ENCODE results near the gene PRKCA.
"Not testable (repeated sequence)": the region's sequence is repeated elsewhere in the genome, so short reads cannot be mapped to it uniquely, and the experiment has no call there.

Gene PRKCA

GRCh38 chr17:66359351-66359750 lies 56.9 kb downstream of the PRKCA start:
- Histone ChIP-seq H3K14ac (ENCODE audit: low read length) (no peak overlapping the region), H3K4me2 (ENCODE audit: low read length) (no peak overlapping the region), H3K4me3 (ENCODE audit: low read depth, low read length) (no peak overlapping the region), H2BK5ac (ENCODE audit: low read depth, low read length, poor library complexity) (no peak overlapping the region), H3K9me3 (ENCODE audit: insufficient read depth, low read depth, low read length) (no peaks in the 10 kb centered on the region), H3K23ac (ENCODE audit: low read length) (no peak overlapping the region), H3K4me1 (ENCODE audit: control insufficient read depth in 1 of 2, insufficient read depth in 2 of 2, low read length in 2 of 2) (no peaks in the 10 kb centered on the region), H2AFZ (ENCODE audit: insufficient read depth, low read length, poor library complexity) (no peak overlapping the region), H3K4ac (ENCODE audit: low read depth, low read length) (no peak overlapping the region), H2BK12ac (ENCODE audit: low read length) (no peak overlapping the region), H3K36me3 (ENCODE audit: control insufficient read depth in 1 of 2, insufficient read depth in 2 of 2, low read length in 2 of 2) (no peaks in the 10 kb centered on the region), H2AK5ac (ENCODE audit: low read length) (no peak overlapping the region), H3K18ac (ENCODE audit: low read length) (no peak overlapping the region), H3K27me3 (ENCODE audit: insufficient read depth, low read length) (no peaks in the 10 kb centered on the region), H2BK120ac (ENCODE audit: insufficient read depth, low read length, poor library complexity) (no peak overlapping the region), H3K79me2 (ENCODE audit: control insufficient read depth, insufficient read depth, low read length, poor library complexity) (no peaks in the 10 kb centered on the region), H4K8ac (ENCODE audit: low read depth, low read length) (no peak overlapping the region), H3K27ac (ENCODE audit: low read depth, low read length) (no peak overlapping the region), H4K12ac (ENCODE audit: low read depth, low read length) (no peak overlapping the region), H4K91ac (ENCODE audit: low read depth, low read length) (no peak overlapping the region), H3K79me1 (ENCODE audit: low read length) (no peaks in the 10 kb centered on the region), H3K9ac (ENCODE audit: low read length) (no peak overlapping the region)
- no peak for DNase-seq
- WGBS (ENCODE audit: extremely low coverage, insufficient coverage, insufficient read length): no CpG with 5 or more reads among the region's 2 CpGs

GRCh38 chr17:66360961-66361565 lies 58.6 kb downstream of the PRKCA start:
- not testable (repeated sequence) for H3K27ac ChIP-seq (ENCODE audit: low read depth, low read length); H3K4me2 ChIP-seq (ENCODE audit: low read length); H3K79me2 ChIP-seq (ENCODE audit: control insufficient read depth, insufficient read depth, low read length, poor library complexity); H4K8ac ChIP-seq (ENCODE audit: low read depth, low read length); H4K12ac ChIP-seq (ENCODE audit: low read depth, low read length); H3K4ac ChIP-seq (ENCODE audit: low read depth, low read length); H3K79me1 ChIP-seq (ENCODE audit: low read length); H3K36me3 ChIP-seq (ENCODE audit: control insufficient read depth in 1 of 2, insufficient read depth in 2 of 2, low read length in 2 of 2); H3K18ac ChIP-seq (ENCODE audit: low read length); H3K14ac ChIP-seq (ENCODE audit: low read length); H4K91ac ChIP-seq (ENCODE audit: low read depth, low read length); H2BK120ac ChIP-seq (ENCODE audit: insufficient read depth, low read length, poor library complexity); H3K9ac ChIP-seq (ENCODE audit: low read length); H2BK12ac ChIP-seq (ENCODE audit: low read length); DNase-seq; H3K23ac ChIP-seq (ENCODE audit: low read length); H2AK5ac ChIP-seq (ENCODE audit: low read length); H3K9me3 ChIP-seq (ENCODE audit: insufficient read depth, low read depth, low read length); H3K4me1 ChIP-seq (ENCODE audit: control insufficient read depth in 1 of 2, insufficient read depth in 2 of 2, low read length in 2 of 2); H2BK5ac ChIP-seq (ENCODE audit: low read depth, low read length, poor library complexity); H2AFZ ChIP-seq (ENCODE audit: insufficient read depth, low read length, poor library complexity); H3K27me3 ChIP-seq (ENCODE audit: insufficient read depth, low read length); H3K4me3 ChIP-seq (ENCODE audit: low read depth, low read length)
- no CpG with 5 or more reads among the region's 12 CpGs for WGBS (ENCODE audit: extremely low coverage, insufficient coverage, insufficient read length)

- Histone ChIP-seq H3K9ac (ENCODE audit: low read length) (no peak overlapping the region), H2BK12ac (ENCODE audit: low read length) (no peak overlapping the region), H3K18ac (ENCODE audit: low read length) (no peak overlapping the region), H3K79me1 (ENCODE audit: low read length) (no peaks in the 10 kb centered on the region), H3K4me3 (ENCODE audit: low read depth, low read length) (no peak overlapping the region), H3K27me3 (ENCODE audit: insufficient read depth, low read length) (no peaks in the 10 kb centered on the region), H3K9me3 (ENCODE audit: insufficient read depth, low read depth, low read length) (no peaks in the 10 kb centered on the region), H3K4me2 (ENCODE audit: low read length) (no peak overlapping the region), H4K12ac (ENCODE audit: low read depth, low read length) (no peak overlapping the region), H4K91ac (ENCODE audit: low read depth, low read length) (no peak overlapping the region), H2BK120ac (ENCODE audit: insufficient read depth, low read length, poor library complexity) (no peak overlapping the region), H2BK5ac (ENCODE audit: low read depth, low read length, poor library complexity) (no peak overlapping the region), H2AK5ac (ENCODE audit: low read length) (no peak overlapping the region), H3K27ac (ENCODE audit: low read depth, low read length) (no peak overlapping the region), H3K79me2 (ENCODE audit: control insufficient read depth, insufficient read depth, low read length, poor library complexity) (no peaks in the 10 kb centered on the region), H3K36me3 (ENCODE audit: control insufficient read depth in 1 of 2, insufficient read depth in 2 of 2, low read length in 2 of 2) (no peaks in the 10 kb centered on the region), H4K8ac (ENCODE audit: low read depth, low read length) (no peak overlapping the region), H3K14ac (ENCODE audit: low read length) (no peak overlapping the region), H3K23ac (ENCODE audit: low read length) (no peak overlapping the region), H2AFZ (ENCODE audit: insufficient read depth, low read length, poor library complexity) (no peak overlapping the region), H3K4me1 (ENCODE audit: control insufficient read depth in 1 of 2, insufficient read depth in 2 of 2, low read length in 2 of 2) (no peaks in the 10 kb centered on the region), H3K4ac (ENCODE audit: low read depth, low read length) (no peak overlapping the region)
- WGBS (ENCODE audit: extremely low coverage, insufficient coverage, insufficient read length): no CpG with 5 or more reads among the region's 10 CpGs
- DNase-seq: no peak
These were observed 62.1 kb downstream of the PRKCA start for GRCh38 chr17:66364508-66364907.

- no peaks in the 10 kb centered on the region for H3K79me2 ChIP-seq (ENCODE audit: control insufficient read depth, insufficient read depth, low read length, poor library complexity)
- WGBS (ENCODE audit: extremely low coverage, insufficient coverage, insufficient read length): no CpG with 5 or more reads among the region's 4 CpGs
- no peaks in the 10 kb centered on the region for H3K9me3 ChIP-seq (ENCODE audit: insufficient read depth, low read depth, low read length)
- H2BK12ac ChIP-seq (ENCODE audit: low read length): no peak overlapping the region
- no peak overlapping the region for H4K91ac ChIP-seq (ENCODE audit: low read depth, low read length)
- DNase-seq: no peak
- no peak overlapping the region for H4K8ac ChIP-seq (ENCODE audit: low read depth, low read length)
- H3K18ac ChIP-seq (ENCODE audit: low read length): no peak overlapping the region
- H3K36me3 ChIP-seq (ENCODE audit: control insufficient read depth in 1 of 2, insufficient read depth in 2 of 2, low read length in 2 of 2): no peaks in the 10 kb centered on the region
- H3K9ac ChIP-seq (ENCODE audit: low read length): no peak overlapping the region
- H3K4me2 ChIP-seq (ENCODE audit: low read length): no peak overlapping the region
- no peak overlapping the region for H3K27ac ChIP-seq (ENCODE audit: low read depth, low read length)
- no peak overlapping the region for H3K4ac ChIP-seq (ENCODE audit: low read depth, low read length)
- no peaks in the 10 kb centered on the region for H3K27me3 ChIP-seq (ENCODE audit: insufficient read depth, low read length)
- H2AFZ ChIP-seq (ENCODE audit: insufficient read depth, low read length, poor library complexity): no peak overlapping the region
- no peak overlapping the region for H3K14ac ChIP-seq (ENCODE audit: low read length)
- H3K4me3 ChIP-seq (ENCODE audit: low read depth, low read length): no peak overlapping the region
- no peaks in the 10 kb centered on the region for H3K79me1 ChIP-seq (ENCODE audit: low read length)
- H4K12ac ChIP-seq (ENCODE audit: low read depth, low read length): no peak overlapping the region
- no peaks in the 10 kb centered on the region for H3K4me1 ChIP-seq (ENCODE audit: control insufficient read depth in 1 of 2, insufficient read depth in 2 of 2, low read length in 2 of 2)
- H2BK120ac ChIP-seq (ENCODE audit: insufficient read depth, low read length, poor library complexity): no peak overlapping the region
- no peak overlapping the region for H2BK5ac ChIP-seq (ENCODE audit: low read depth, low read length, poor library complexity)
- H3K23ac ChIP-seq (ENCODE audit: low read length): no peak overlapping the region
- H2AK5ac ChIP-seq (ENCODE audit: low read length): no peak overlapping the region
These were observed 62.6 kb downstream of the PRKCA start for GRCh38 chr17:66364990-66365490.

Measured in trophoblast cell (in vitro differentiated cells and primary cell).